Smooth muscle cell of the pulmonary artery (primary cell): ENCODE results near the gene APOC3. TPM values are rescaled to one million over a fixed set of nuclear protein-coding genes. Genes with fewer than 3 reads are reported as not detected.

Experiments used
- total RNA-seq: library from RNA; depleted of rRNA; stranded (reverse); fragments of >200 nt; gene quantifications from 2 replicates; pipeline ENCODE4 v1.2.3, GENCODE V29; 2014

The APOC3 gene
- total RNA-seq, result not detected in 2 replicates

DNA sequence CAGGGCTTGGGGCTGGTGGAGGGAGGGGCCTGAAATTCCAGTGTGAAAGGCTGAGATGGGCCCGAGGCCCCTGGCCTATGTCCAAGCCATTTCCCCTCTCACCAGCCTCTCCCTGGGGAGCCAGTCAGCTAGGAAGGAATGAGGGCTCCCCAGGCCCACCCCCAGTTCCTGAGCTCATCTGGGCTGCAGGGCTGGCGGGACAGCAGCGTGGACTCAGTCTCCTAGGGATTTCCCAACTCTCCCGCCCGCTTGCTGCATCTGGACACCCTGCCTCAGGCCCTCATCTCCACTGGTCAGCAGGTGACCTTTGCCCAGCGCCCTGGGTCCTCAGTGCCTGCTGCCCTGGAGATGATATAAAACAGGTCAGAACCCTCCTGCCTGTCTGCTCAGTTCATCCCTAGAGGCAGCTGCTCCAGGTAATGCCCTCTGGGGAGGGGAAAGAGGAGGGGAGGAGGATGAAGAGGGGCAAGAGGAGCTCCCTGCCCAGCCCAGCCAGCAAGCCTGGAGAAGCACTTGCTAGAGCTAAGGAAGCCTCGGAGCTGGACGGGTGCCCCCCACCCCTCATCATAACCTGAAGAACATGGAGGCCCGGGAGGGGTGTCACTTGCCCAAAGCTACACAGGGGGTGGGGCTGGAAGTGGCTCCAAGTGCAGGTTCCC, at the start of gene APOC3:
TSS of gene APOC3 (plus strand) at position 383 of the 659 bp plus-strand sequence. CDS start 676 bp downstream, outside the sequence.

DNA sequence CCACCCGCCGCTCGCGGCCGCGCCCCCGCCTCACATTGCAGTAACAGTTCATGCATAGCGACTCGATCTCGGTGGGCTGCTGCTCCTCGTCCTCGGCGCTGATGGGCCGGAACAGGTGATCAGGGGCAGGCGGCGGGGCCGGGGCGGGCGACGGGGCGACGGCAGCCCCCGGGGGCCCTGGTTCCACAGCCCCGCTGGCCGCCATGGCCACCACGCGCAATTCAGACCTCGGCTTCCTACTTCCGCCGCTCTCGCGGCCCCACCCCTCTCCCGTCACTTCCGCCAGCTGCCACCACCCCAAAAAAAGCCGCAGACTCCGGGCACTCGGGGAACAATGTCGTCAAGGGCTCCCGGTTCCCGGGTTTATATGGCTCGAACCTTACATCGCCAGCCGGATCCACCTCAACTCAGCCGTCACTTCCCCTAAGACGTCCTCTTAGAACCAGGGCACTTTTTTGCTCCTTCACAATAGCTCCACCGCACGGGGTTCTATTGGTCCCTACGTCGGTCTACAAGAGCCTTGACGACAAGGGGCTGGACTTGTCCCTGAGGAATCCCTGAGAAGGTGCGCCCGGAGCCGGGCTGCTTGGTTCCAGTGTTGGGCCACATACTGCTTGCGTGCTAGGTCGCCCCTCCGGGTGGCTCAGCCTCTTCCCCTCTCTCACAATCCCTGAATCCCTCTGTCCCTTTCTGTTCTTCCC, 41.8 kb upstream of the APOC3 start, which contains the start of gene ZPR1:
TSS of gene ZPR1 (minus strand) at position 238 of the 701 bp plus-strand sequence. CDS start at position 205, 33 bp downstream.

DNA sequence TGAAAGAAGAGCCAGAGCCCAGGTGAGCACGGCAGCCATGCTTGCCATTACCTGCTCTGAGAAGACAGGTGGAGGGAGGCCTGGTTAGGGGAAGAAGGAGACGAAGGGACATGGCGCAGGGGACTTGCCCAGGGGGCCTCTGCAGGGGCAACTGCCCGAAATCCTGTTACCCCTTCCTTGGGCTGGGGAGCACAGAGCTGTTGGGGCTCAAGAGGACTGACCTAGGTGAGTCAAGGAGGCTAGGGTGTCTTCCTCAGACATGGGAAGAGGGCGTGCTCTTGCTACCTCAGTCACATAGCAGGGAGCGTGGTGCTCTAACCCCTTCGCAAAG, 37.9 kb upstream of the APOC3 start, which contains the start of gene APOA5:
TSS of gene APOA5 (minus strand) at position 67 of the 331 bp plus-strand sequence. CDS start at position 48, 19 bp downstream.

DNA sequence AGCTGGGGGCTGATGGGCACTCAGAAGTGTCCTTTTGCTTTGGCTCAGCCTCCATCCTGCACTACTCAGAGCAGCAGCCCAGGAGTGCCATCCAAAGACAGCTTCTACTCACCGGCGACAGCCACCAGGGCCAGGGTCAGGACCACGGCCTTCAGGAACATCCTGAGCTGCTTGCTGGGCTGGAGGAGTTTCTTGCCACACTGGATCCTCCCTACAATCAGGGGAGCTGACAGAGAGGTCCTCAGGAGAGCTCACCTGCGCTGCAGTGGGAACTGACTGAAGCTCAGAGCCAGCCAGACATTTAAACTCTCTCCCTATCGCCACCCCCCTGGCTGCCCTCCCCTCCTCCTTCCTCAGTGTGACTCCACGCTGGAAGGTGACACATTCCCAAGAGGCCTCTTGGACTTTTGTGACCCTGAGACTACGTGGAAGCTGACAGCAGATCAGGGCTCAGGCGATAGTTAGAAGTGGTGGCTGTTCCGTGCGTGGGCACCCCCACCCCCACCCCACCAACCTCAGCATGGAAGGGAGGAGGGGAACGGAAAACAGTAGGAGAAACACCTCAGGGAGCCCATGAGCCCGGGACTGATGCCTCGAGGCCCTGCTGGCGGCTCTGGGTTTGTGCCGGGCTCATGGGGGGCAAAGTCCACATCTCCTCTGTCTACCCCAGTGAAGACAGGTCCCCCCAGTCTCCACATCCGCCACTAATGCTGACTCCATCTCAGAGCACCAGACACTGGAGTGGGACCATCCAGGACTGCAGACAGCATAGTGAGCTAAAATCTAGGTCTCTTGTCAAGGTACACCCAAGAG, 6.5 kb upstream of the APOC3 start, which contains the start of gene APOA4:
TSS of gene APOA4 (minus strand) at position 274 of the 813 bp plus-strand sequence. CDS start at position 161, 113 bp downstream.

DNA sequence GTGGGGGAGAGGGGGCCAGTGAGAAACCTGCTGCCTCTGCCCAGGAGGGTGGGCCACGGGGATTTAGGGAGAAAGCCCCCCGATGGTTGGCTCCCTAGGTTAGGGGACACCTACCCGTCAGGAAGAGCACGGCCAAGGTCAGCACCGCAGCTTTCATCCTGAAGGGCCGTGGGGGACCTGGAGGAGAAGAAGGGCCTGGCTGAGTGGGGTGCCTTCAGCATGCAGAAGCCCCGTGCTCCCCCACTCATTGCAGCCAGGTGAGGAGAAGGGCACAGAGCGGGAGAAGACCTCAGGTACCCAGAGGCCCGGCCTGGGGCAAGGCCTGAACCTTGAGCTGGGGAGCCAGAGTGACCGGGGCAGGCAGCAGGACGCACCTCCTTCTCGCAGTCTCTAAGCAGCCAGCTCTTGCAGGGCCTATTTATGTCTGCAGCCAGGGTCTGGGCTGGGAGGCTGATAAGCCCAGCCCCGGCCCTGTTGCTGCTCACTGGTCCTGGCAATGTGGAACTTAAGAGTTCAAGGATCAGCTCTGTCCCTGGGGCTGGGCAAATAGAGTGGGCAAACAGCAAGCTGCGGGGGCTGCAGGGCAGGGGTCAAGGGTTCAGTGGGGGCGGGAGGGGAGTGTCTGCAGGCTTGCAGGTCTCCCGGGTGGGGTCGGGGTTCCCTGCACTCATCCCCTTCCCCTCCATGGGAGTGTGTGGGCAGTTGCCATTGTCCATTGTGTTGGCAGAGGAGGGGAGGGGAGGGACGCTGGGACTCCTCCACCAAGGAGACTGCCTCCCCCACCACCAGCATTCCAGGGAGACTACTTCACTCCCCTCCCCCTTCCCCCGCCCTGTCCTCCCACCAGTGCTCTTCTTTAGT, 7.8 kb downstream of the APOC3 start, which contains the start of gene APOA1:
TSS of gene APOA1 (minus strand) at position 392 of the 861 bp plus-strand sequence. CDS start at position 157, 235 bp downstream.

Other genes with a start within 250 kb of the APOC3 start
- gene BUD13, start 56.9 kb upstream of the APOC3 start, total RNA-seq, result 7.7 and 8.9 TPM in 2 replicates
- 29.1 and 48.1 TPM in 2 replicates for gene ZPR1, start 41.9 kb upstream of the APOC3 start, total RNA-seq
- not detected in 2 replicates for gene APOA5, start 38.0 kb upstream of the APOC3 start, total RNA-seq
- not detected in 2 replicates for gene APOA4, start 6.6 kb upstream of the APOC3 start, total RNA-seq
- 4.4 and 6.8 TPM in 2 replicates for gene APOA1, start 7.7 kb downstream of the APOC3 start, total RNA-seq